GM23338 (cell line): ENCODE data around the gene C1QTNF9.

ENCODE experiments used
- CREB1 ChIP-seq: fragments of 250-450 bp; sonication (Bioruptor Pico); IDR thresholded peaks from 2 replicates; pipeline ENCODE4 v1.5.0; 2020; ENCODE audit warnings: low read depth, mild to moderate bottlenecking, moderate library complexity
- CTCF ChIP-seq, 2 experiments: fragments of 200-600 bp in 1 of 2; sonication (generic) in 1 of 2; conservative IDR thresholded peaks; 2 replicates each; pipeline versions ENCODE4 v1.5.1 to v1.6.1; 2016 to 2017; ENCODE audit warnings: antibody characterized with exemption in 2 of 2, low read depth in 2 of 2, mild to moderate bottlenecking in 2 of 2, moderate library complexity in 1 of 2
- ETS1 ChIP-seq: IDR thresholded peaks from 2 replicates; pipeline ENCODE4 v1.6.1; 2016; ENCODE audit warnings: antibody characterized with exemption
- EZH2 ChIP-seq: fragments of 200-600 bp; sonication (generic); IDR thresholded peaks from one replicate; pipeline ENCODE4 v1.8.0; 2017; ENCODE audit warnings: antibody characterized with exemption, mild to moderate bottlenecking, low read depth; ENCODE audit not compliant: unreplicated experiment
- EZH2phosphoT487 ChIP-seq: fragments of 200-600 bp; sonication (generic); IDR thresholded peaks from one replicate; pipeline ENCODE4 v1.8.1; 2018; ENCODE audit warnings: antibody characterized with exemption; ENCODE audit not compliant: unreplicated experiment
- JUNB ChIP-seq: IDR thresholded peaks from one replicate; pipeline ENCODE4 v1.6.1; 2016; ENCODE audit warnings: antibody characterized with exemption; ENCODE audit not compliant: unreplicated experiment
- NANOG ChIP-seq: IDR thresholded peaks from 2 replicates; pipeline ENCODE4 v1.6.1; 2016; ENCODE audit warnings: antibody characterized with exemption, borderline replicate concordance
- POLR2AphosphoS5 ChIP-seq: IDR thresholded peaks from 2 replicates; pipeline ENCODE4 v1.6.1; 2016; ENCODE audit warnings: antibody characterized with exemption, low read depth
- REST ChIP-seq: IDR thresholded peaks from one replicate; pipeline ENCODE4 v1.6.1; 2018; ENCODE audit warnings: antibody characterized with exemption; ENCODE audit not compliant: unreplicated experiment
- STAT1 ChIP-seq: IDR thresholded peaks from one replicate; pipeline ENCODE4 v1.6.1; 2016; ENCODE audit warnings: antibody characterized with exemption; ENCODE audit not compliant: unreplicated experiment
- ZNF114 ChIP-seq: fragments of 250-450 bp; sonication (Bioruptor Pico); IDR thresholded peaks from 2 replicates; pipeline ENCODE4 v1.5.0; 2020; ENCODE audit warnings: mild to moderate bottlenecking, moderate library complexity

- no peak for TF ChIP-seq EZH2
- no peak for TF ChIP-seq CTCF (conservative IDR thresholded peaks at IDR 0.05; ENCODE audit: low read depth in 2 of 2)
- no peak for TF ChIP-seq EZH2phosphoT487
- no peak for TF ChIP-seq POLR2AphosphoS5
- TF ChIP-seq REST: no peak
- no peak for TF ChIP-seq JUNB
- no peak for TF ChIP-seq CREB1 (CRISPR knock-in tag)
- TF ChIP-seq NANOG: no peak
- no peak for TF ChIP-seq STAT1
- no peak for TF ChIP-seq ETS1
- no peak for TF ChIP-seq ZNF114 (CRISPR knock-in tag)
These were observed 37.6 kb upstream of the C1QTNF9 start for GRCh38 chr13:24271601-24272451.
